PC-9 (cell line): ENCODE measurements around the gene RFXANK.

Experiments used
- CTCF ChIP-seq: fragments of 200-600 bp; sonication (generic); conservative IDR thresholded peaks from 2 replicates; pipeline ENCODE4 v1.6.1; 2017; ENCODE audit warnings: mixed run types, antibody characterized with exemption, mild to moderate bottlenecking, moderate library complexity
- EZH2 ChIP-seq: fragments of 200-600 bp; sonication (generic); IDR thresholded peaks from 2 replicates; pipeline ENCODE4 v1.8.0; 2017; ENCODE audit warnings: antibody characterized with exemption, low read depth

- TF ChIP-seq CTCF (no peak), EZH2 (no peak)
Measured at GRCh38 chr19:19162495-19162894, 29.6 kb upstream of the RFXANK start.
